ENCODE measurements around the gene GALNT13. TPM values are rescaled to one million over a fixed set of nuclear protein-coding genes. Genes with fewer than 3 reads are reported as not detected.

Gene GALNT13
- total and polyA plus RNA-seq, 2 donors (not counting 1 experiment from before 2014, with no cell fraction given): 0.17 TPM; not detected in 1

- H3K36me3 ChIP-seq (ENCODE audit: control insufficient read depth, insufficient read depth, low read length): no peaks in the 10 kb centered on the region
- no peaks in the 10 kb centered on the region for H3K27me3 ChIP-seq (ENCODE audit: control insufficient read depth, insufficient read depth, low read length)
- TF ChIP-seq CTCF (conservative IDR thresholded peaks at IDR 0.05 in 1 of 2, IDR thresholded peaks at IDR 0.05 in 1 of 2; ENCODE audit: low read depth in 1 of 2, low read length in 2 of 2): no peak
- TF ChIP-seq EZH2 (IDR thresholded peaks at IDR 0.05; ENCODE audit: low read length, missing control alignments): no peak
- no peak overlapping the region for H3K9ac ChIP-seq (ENCODE audit: insufficient read depth, low read length)
- no peaks in the 10 kb centered on the region for H4K20me1 ChIP-seq (ENCODE audit: control insufficient read depth, extremely low read depth, insufficient read depth, low read length)
- H2AFZ ChIP-seq (ENCODE audit: low read length): no peak overlapping the region
- peak; percentile 20 to 78 for DNase-seq (ENCODE audit: low read depth in 2 of 2)
- no peaks in the 10 kb centered on the region for H3K9me3 ChIP-seq (ENCODE audit: control insufficient read depth, insufficient read depth, low read depth, low read length)
- no peaks in the 10 kb centered on the region for H3K79me2 ChIP-seq (ENCODE audit: control insufficient read depth, insufficient read depth, low read length)
- H3K27ac ChIP-seq (ENCODE audit: insufficient read depth, low read length): no peak overlapping the region
- H3K4me2 ChIP-seq (ENCODE audit: extremely low read depth, insufficient read depth, low read length): no peak overlapping the region
- H3K4me1 ChIP-seq (ENCODE audit: control insufficient read depth, extremely low read depth, insufficient read depth, low read length): no peaks in the 10 kb centered on the region
- H3K4me3 ChIP-seq (replicated peaks in 1 of 4; ENCODE audit: control extremely low read depth in 1 of 4, insufficient read depth in 1 of 4, low read depth in 3 of 4, low read length in 4 of 4): no peak overlapping the region
Observed at GRCh38 chr2:153940511-153940910, 68.8 kb downstream of the GALNT13 start.

GRCh38 chr2:153944800-153945199 is 73.1 kb downstream of the GALNT13 start:
- H3K79me2 ChIP-seq (ENCODE audit: control insufficient read depth, insufficient read depth, low read length): no peaks in the 10 kb centered on the region

GRCh38 chr2:153946036-153946435 is 74.3 kb downstream of the GALNT13 start:
- no peak overlapping the region for H3K27ac ChIP-seq (ENCODE audit: insufficient read depth, low read length)
- no peak overlapping the region for H3K4me2 ChIP-seq (ENCODE audit: extremely low read depth, insufficient read depth, low read length)
- H4K20me1 ChIP-seq (ENCODE audit: control insufficient read depth, extremely low read depth, insufficient read depth, low read length): no peaks in the 10 kb centered on the region
- H3K4me3 ChIP-seq (replicated peaks in 1 of 4; ENCODE audit: control extremely low read depth in 1 of 4, insufficient read depth in 1 of 4, low read depth in 3 of 4, low read length in 4 of 4): no peak overlapping the region
- no peaks in the 10 kb centered on the region for H3K36me3 ChIP-seq (ENCODE audit: control insufficient read depth, insufficient read depth, low read length)
- no peak overlapping the region for H2AFZ ChIP-seq (ENCODE audit: low read length)
- no peak overlapping the region for H3K9ac ChIP-seq (ENCODE audit: insufficient read depth, low read length)
- H3K9me3 ChIP-seq (ENCODE audit: control insufficient read depth, insufficient read depth, low read depth, low read length): no peaks in the 10 kb centered on the region
- no peaks in the 10 kb centered on the region for H3K27me3 ChIP-seq (ENCODE audit: control insufficient read depth, insufficient read depth, low read length)
- DNase-seq (ENCODE audit: low read depth in 2 of 2): no peak
- TF ChIP-seq CTCF (conservative IDR thresholded peaks at IDR 0.05 in 1 of 2, IDR thresholded peaks at IDR 0.05 in 1 of 2; ENCODE audit: low read depth in 1 of 2, low read length in 2 of 2): no peak
- no peak for TF ChIP-seq EZH2 (IDR thresholded peaks at IDR 0.05; ENCODE audit: low read length, missing control alignments)
- H3K79me2 ChIP-seq (ENCODE audit: control insufficient read depth, insufficient read depth, low read length): no peaks in the 10 kb centered on the region
- no peaks in the 10 kb centered on the region for H3K4me1 ChIP-seq (ENCODE audit: control insufficient read depth, extremely low read depth, insufficient read depth, low read length)

More at GRCh38 chr2:153944800-153945199, 73.1 kb downstream of the GALNT13 start:
- Histone ChIP-seq H3K36me3 (ENCODE audit: control insufficient read depth, insufficient read depth, low read length) (no peaks in the 10 kb centered on the region), H3K4me2 (ENCODE audit: extremely low read depth, insufficient read depth, low read length) (no peak overlapping the region), H3K9ac (ENCODE audit: insufficient read depth, low read length) (no peak overlapping the region), H3K4me1 (ENCODE audit: control insufficient read depth, extremely low read depth, insufficient read depth, low read length) (no peaks in the 10 kb centered on the region), H3K27ac (ENCODE audit: insufficient read depth, low read length) (no peak overlapping the region), H4K20me1 (ENCODE audit: control insufficient read depth, extremely low read depth, insufficient read depth, low read length) (no peaks in the 10 kb centered on the region), H3K27me3 (ENCODE audit: control insufficient read depth, insufficient read depth, low read length) (no peaks in the 10 kb centered on the region), H2AFZ (ENCODE audit: low read length) (no peak overlapping the region), H3K9me3 (ENCODE audit: control insufficient read depth, insufficient read depth, low read depth, low read length) (no peaks in the 10 kb centered on the region), H3K4me3 (replicated peaks in 1 of 4; ENCODE audit: control extremely low read depth in 1 of 4, insufficient read depth in 1 of 4, low read depth in 3 of 4, low read length in 4 of 4) (no peak overlapping the region)
- TF ChIP-seq CTCF (conservative IDR thresholded peaks at IDR 0.05 in 1 of 2, IDR thresholded peaks at IDR 0.05 in 1 of 2; ENCODE audit: low read depth in 1 of 2, low read length in 2 of 2): no peak
- no peak for DNase-seq (ENCODE audit: low read depth in 2 of 2)

All from fibroblast of lung (primary cell).